HG03442 (cell line): ENCODE measurements around the gene KIAA0513.

ENCODE experiments used
- ATAC-seq: cut with Tn5 transposase; IDR thresholded peaks from one replicate; pipeline ENCODE4 v1.9.1; 2021; ENCODE audit warnings: mild to moderate bottlenecking, moderate library complexity; ENCODE audit not compliant: unreplicated experiment

Gene KIAA0513

DNA sequence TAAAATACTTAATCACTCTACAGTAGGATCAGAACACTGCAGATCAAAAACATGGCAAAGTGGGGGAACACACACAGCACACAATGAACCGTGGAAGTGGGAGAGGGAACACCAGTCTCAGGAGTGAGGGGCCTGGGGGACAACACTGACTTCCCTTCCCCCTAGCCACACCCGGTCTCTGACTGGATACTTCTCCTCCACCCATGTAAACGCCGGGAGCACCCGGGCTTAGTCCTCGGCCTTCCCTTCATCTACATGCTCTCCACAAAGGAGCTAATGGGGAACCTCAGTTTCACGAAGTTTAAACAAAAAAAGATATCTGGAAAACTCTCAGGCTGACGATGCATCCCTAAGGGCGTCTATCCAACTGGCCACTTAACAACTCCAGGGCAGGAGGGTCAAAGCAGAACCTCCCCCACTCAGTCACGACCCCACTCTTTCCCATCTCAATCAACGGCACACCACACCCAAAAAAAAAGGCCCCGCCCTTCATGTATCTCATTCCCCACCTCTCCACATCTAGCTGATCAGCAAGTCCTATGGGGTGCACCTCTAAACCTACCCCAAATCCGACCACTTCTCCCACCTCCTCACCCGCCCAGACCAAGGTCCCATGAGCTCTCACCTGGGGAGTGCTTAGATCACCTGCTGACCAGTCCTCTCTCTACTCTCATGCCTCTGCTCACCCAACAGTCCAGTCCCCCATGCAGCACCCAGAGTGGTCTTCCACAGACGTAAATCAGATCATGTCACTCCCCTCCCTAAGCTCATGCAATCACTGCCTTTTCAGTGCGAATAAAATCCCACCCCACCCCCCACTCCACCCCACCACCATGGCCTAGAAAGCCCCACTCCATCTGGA, 23.6 kb upstream of the KIAA0513 start:
- ATAC-seq = no peak

DNA sequence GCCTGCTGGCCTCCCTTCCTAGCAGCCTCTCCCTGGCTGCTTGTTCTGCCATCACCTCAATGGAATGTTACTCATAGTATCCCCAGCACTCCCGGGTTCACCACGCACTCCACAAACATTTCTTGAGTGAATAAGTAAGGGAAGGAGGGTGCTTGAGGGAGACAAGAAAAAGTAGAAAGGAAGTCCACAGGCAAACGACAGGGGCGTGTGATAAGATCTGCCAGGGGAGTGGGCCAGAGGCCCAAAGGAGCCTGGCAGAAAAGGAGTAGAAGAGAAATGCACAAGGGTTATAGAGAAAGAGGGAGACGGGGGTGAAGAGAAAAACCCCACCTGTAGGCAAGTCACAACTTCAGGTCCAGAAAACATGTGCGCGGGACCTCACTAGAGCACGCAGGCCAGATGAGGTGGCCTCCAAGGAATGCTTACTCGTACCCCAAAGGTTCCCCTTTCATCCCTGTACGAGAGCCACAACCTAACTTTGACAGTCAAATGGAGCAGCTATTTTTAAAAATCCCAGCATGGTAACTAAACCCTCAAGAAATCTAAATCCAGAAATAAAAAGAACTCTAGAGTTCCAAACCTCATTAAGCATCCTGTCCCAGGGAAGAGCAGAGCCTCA, 22.9 kb upstream of the KIAA0513 start:
- no peak for ATAC-seq

DNA sequence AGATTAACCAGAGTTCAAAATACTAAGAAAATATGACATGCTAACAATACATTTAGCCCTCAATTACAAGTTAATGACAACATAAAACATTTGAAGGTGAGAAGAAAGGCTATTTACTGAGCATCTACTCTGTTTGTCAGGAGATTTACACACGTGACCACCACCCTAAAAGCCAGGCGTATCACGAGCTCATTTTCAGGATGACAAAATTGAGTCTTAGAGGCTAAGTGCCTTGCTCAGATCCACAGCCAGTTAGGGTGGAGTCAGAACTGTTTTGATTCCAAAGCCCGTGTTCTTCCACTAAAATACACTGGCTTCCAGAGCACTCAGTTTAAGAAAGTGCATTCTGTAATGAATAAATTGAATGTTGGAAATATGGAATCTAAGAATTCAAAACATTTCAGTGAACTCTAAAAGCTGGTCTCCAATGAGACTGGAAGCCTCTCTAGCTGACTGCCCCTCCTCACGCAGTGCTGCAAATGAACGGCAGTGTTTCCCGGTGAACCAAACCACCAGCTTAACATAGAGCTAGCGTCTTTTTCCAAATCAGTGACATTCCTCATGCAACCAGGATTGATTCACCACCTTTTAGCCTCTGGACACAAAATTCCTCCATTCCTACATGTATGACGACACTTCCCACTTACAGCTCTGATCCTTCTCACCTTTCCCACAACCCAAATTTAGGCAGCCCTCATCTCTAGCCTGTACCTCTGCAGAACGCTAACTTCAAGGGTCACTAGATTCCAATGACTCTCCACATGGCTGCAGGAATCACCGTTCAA, 22.1 kb upstream of the KIAA0513 start:
- ATAC-seq = no peak

DNA sequence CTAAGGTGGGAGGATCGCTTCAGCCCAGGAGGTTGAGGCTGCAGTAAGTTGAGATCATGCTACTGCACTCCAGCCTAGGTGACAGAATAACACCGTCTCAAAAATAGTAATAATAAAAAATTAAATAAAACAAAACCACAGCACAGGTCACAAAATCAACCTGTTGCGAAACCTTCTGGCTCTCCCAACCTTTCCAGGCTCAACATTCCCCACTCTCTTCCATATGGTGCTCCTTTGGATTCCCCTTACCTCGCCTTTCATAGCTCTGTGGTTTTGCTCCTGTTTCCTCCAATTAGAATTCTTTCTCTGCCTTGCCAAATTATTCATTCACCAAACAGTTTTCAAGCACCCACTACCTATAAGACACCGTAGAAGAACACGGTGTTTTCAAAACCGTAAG, 21.0 kb upstream of the KIAA0513 start:
- ATAC-seq = no peak

DNA sequence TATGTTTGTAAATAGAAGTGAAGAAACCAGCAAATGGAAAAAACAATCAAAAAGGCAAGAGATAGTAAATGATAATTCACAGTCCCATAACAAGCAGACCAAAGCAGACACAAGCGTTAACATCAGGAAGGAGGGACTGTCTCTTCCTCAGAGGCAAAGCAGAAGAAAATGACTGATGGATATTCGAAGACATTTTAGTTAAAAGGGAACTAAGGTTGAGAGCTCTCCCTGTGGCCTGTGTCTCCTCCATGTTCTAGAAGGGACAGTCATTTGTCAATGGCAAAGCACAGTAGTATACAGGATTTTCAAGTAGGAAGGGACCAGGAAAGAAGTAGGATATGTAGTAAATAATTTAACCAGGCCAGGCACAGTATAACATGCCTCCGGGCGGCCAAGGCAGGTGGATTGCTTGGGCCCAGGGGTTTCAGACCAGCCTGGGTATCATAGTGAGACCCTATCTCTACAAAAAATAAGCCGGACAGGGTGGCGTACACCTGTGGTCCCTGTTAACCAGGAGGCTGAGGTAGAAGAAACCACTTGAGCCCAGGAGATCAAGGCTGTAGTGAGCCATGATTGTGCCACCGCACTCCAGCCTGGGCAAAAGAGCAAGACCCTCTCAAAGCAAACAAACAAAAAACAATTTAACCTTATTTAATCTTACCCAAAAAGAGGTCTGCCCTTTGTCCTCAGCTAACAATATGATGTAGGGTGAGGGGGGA, 19.9 kb upstream of the KIAA0513 start:
- no peak for ATAC-seq

DNA sequence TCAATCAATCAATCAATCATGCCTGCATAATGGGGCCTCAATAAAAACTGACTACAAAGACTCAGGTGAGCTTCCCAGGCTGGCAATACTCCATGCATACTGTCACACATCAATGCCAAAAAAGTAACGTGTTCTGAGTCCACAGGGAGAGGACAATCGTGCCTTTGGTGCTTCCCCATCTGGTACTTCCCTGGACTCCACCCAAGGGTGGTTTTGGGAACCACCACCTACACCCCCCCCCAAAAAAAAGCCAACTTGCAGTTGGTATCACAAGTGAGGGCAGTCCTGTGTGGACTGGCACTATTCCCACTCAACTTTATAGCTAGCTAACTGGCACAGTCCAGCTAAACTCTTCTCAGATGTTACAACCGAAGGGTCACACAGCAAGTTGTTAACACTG, 19.3 kb upstream of the KIAA0513 start:
- ATAC-seq = no peak

DNA sequence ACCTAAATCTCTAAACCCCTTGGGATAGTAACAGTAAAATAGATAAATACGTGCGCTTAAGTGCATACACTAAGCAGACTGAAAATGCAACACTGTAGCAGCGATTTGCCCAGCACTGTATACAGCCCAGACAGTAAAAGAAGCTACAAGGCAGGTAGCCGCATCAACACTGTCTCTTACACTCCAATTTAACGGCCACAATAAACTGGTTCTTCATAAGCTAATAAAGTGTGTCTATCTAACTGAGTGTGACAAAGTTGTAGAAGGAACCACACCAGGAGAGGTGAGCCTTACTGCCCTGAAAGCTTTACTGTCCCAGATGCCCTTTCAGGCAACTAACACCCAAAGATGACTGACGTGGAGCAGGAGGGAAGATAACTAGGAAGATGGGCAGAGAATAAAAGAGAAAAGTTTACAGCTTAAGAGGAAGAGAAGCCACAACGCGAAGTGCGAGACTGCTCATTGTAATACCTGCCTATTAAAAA, 17.1 kb upstream of the KIAA0513 start:
- no peak for ATAC-seq

DNA sequence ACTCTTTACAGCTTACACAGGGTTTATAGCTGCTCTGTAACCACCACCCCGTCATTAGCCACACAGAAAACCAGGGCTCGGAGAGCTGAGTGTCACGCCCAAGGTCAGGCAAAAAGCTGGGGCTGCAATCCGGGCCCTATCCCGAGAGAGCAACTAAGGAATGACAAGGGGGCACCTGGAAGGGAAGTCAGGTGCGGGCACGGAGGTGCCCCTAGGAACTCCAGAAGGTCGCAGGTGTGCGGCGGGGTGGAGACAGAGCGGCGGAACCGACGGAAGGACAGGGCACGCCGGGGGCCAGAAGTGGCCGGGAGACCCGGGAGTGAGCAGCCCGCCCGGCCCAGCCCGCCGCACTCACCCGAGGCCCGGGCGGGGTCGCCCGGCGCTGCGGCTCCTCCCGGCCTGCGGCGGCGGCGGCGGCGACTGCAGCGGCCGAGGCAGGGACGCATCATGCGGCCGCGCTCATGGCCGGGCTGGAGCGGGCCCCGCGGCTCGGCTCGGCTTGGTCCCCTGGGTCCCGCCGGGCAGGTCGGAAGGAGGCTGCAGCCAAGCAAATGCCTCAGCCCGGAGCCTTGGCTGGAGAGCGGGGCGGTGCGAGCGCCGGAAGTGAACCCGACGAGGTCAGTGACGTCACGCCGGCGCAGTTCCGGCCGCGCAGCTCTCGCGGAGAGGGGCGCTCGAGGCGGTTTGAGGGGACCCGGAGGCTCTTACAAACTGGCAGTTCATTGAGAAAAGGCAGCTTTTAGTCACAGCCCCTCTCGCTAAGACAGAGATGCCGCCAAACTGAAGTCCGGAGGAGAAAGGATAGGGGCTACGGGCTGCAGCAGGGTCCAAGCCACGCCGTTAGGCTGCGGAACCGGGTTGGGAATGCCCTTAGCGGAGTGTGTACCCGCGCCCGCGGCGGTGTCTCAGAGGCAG, 16.4 kb upstream of the KIAA0513 start, which contains the start of gene ZDHHC7:
TSS of gene ZDHHC7 (minus strand) at position 605 of the 915 bp plus-strand sequence. CDS start 20,917 bp downstream, outside the sequence.
- ATAC-seq = peak; percentile 92

DNA sequence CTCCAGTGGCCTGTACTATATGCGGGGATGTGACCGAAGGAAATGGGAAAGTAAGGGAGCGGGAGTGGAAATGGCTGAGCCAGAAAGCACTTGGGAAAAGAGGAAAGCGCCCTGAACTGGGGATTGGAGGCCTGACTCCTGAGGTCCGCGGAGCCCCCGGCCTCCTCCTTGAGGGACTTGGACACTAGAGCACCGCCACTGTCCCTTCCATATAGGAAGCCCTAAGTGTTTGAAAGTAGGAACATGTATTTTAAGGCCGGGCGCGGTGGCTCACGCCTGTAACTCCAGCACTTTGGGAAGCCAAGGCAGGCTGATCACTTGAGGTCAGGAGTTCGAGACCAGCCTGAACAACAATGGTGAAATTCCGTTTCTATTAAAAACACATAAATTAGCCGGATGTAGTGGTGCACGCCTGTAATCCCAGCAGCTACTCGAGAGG, 15.7 kb upstream of the KIAA0513 start:
- no peak for ATAC-seq

DNA sequence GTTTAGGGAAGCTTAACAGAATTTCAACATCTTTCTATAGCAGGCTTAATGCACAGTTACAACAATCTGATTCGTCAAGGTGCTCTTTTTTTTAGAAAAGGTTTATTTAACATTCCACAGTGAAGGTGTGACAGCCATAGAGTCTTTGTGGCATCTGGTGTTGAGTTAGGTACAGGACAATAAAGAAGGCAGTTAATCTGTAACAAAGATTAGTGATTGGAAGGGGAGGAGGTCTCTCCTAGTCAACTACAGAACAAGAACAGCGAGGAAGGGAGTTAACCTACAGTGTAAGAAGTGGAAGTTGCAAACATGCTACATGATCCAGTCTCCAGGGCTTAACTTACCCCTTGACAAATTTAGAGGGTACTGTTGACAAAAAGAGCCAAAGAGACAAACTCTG, 13.3 kb upstream of the KIAA0513 start:
- ATAC-seq = no peak

DNA sequence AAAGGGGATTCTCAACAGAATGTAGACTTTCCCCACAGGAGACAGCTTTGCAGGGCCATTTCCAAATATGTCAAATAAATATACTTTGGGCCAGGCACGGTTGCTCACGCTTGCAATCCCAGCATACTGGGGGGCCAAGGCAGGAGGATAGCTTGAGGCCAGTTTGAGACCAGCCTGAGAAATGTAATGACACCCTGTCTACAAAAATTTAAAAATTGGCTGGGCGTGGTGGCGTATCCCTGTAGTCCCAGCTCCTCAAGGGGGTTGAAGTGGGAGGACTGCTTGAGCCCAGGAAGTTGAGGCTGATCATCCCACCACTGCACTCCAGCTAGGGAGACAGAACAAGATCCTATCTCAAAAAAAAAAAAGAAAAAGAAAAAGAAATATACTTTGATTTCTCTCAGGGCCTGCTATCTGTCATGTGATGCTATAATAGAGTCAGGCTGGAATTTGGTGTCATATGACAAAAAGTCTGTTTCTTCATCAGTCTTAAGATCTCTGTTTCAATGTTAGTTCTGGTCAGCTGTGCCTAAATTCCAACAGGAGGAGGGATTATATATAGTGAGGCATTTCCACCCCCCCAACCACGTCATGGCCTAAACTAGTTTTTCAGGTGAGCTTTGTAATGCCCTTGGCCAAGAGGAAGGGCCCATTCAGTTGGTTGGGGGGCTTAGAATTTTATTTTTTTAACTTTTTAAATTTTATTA, 12.0 kb upstream of the KIAA0513 start:
- ATAC-seq = no peak

DNA sequence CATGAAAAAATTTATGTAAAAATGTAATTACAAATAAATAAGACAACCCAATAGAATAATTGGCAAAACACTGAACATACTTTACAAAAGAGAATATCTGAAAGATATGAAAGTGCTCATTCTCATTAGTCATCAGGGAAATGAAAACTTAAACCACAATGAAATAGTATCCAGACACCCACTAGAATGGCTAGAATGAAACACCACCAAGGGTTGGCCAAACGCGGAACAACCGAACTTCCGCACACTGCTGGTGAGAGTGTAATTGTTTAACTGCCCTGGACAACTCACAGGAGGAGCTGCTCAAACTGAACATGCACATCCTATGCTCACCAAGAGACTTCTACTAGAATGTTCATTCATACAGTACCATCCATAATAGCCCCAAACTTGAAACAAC, 10.4 kb upstream of the KIAA0513 start:
- ATAC-seq = peak; percentile 53

DNA sequence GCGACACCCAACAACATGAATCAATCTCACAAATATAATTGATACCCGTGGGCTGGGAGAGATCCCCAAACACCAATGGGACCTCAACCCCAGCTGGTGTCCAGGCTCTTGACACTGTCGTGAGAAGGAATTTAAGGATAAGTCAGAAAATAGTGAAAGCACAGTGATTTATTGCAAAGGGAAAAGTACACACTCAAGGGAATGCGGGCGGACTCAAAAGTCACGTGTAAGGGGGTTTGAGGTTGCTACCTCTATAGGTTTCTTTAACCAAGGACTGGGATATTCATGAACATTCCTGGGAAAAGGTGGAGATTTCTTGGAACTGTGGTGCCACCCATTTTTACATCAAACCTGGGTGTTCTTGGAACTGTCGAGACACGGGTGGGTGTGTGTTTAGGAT, 10.0 kb upstream of the KIAA0513 start:
- no peak for ATAC-seq

DNA sequence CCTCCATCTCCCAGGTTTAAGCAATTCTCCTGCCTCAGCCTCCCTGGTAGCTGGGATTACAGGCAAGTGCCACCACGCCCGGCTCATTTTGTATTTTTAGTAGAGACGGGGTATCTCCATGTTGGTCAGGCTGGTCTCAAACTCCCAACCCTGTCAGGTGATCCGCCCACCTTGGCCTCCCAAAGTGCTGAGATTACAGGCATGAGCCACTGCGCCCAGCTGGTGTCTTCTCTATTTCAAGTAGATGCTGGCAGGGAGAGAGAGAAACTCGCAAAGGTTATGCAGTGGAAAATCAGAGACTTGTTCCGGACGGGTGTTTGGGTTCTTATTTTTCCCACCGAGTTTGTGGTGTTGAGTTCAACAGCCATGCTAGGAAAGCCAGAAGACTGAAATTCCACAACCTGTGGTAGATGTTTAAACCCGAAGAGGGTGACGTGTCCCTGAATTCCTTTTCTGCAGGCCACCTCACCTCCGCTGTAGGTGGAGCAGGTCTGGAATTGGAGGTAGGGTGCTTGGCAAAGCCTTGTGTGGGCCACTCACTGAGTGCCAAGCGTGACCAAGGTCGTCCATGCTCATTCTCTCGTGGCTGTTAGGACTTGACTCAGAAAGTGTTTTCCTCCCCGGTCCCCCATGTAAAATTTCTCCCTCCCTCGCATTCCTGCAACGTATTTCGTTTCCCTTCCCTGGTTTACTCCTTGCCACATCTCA, 8.9 kb upstream of the KIAA0513 start:
- ATAC-seq = no peak

DNA sequence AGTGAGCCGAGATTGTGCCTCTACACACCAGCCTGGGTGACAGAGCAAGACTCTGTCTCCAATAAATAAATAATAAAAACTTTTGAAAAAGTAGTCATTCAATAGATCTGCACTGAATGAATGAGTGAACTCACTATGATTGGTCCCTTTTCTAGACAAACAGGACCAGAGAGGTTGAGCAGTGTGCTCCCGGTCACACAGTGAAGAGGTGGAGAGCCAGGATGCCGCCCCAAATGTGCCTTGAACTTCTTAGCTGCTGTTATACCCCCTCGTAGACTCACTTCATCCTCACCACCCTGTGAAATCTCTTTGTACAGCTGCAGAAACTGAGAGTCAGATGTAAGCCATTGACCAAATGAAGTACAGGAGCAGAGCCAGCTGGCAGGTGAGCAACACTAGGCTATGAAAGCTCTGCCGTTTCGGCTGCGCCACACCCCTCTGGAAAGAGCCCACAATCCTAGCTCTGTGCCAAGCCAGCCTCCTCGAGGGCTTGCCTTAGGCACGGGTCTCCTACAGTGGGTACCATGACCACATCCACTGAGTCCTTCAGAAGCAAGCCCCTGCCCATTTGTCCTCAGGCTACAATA, 7.8 kb upstream of the KIAA0513 start:
- ATAC-seq = no peak

DNA sequence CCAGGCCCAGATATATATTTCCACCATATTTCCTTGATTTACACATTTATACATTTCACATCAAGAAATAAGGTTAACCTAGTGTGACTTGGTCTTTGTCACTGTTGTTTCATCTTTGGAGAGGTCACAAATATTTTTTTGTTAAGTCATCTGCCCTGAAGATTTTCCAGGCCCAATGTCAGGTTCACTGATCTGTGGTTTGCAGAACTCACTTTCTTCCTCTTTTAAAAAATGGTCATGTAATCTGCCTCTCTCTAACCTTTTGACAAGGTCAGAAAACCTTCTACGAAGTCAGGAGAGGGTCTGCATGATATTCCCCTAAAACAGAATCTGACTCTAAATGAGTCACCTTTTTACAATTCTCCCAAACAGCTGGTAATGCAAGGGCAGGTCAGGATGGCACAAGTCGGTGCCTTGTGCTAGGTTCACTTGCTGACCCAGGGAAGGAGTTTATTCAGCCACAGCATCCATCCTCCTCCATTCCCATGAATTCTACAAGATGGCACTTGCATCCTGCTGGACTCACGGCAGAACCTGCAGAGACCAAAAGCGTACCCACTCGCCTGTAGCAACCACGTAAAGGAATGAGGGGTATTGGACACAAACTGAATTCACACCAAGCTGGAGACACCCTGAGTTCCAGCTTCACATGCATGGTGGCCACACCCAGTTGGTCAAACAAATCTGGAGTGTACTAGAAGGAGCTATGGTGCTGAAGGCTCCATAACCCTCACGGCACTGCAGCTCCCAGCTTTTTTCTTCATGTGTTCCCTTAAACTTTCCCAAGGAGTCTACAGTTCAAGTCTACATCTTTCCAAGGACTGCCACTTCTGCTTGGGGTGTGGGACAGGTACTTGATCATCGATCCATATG, 1.6 kb upstream of the KIAA0513 start:
- ATAC-seq = no peak

DNA sequence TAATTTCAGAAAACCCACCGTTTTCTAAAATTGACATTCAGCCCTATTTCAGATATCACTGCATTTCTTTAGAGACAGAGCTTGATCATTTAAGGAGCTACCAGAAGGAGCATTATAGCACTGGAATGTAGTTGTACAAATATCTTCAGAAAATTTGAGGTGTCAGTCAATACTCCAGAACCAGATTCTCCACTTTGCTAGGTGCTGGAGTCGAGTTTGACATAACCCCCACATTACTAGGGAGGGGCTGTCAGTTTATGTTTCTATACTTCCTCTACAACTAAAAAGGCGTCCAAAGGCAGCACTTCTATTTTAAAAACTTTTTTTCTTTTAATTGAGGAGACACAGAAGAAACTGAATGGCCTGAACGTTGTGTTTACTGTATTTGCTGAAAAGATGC, 892 bp upstream of the KIAA0513 start:
- ATAC-seq = no peak
